LNCaP clone FGC (cell line): ENCODE results near the gene GALNTL6.

ENCODE experiments used
- DNase-seq: peaks from one replicate; pipeline ENCODE4 v3.0.0-alpha.2; 2011; ENCODE audit warnings: low read depth
- H3K4me3 ChIP-seq: 2 replicates; pipeline ENCODE4 v1.5.1; 2011; ENCODE audit warnings: mild to moderate bottlenecking, low read depth, low read length, control low read depth
- CTCF ChIP-seq: IDR thresholded peaks from 2 replicates; pipeline ENCODE4 v1.5.1; 2012; ENCODE audit warnings: mild to moderate bottlenecking; ENCODE audit not compliant: control insufficient read depth, insufficient read depth; ENCODE audit errors: extremely low read depth

The GALNTL6 gene

GRCh38 chr4:172927096-172927814 is 1114.1 kb downstream of the GALNTL6 start:
- no peak for DNase-seq
- no peak for TF ChIP-seq CTCF
- H3K4me3 ChIP-seq: no peak overlapping the region

- no peak for TF ChIP-seq CTCF
- no peak for DNase-seq
- H3K4me3 ChIP-seq: no peak overlapping the region
Measured at GRCh38 chr4:172928347-172928746, 1115.1 kb downstream of the GALNTL6 start.

GRCh38 chr4:172938072-172938829 is 1125.0 kb downstream of the GALNTL6 start:
- H3K4me3 ChIP-seq: no peak overlapping the region
- no peak for TF ChIP-seq CTCF
- DNase-seq: no peak

GRCh38 chr4:172938870-172939269 is 1125.7 kb downstream of the GALNTL6 start:
- no peak for TF ChIP-seq CTCF

GRCh38 chr4:172942840-172943239 is 1129.6 kb downstream of the GALNTL6 start:
- TF ChIP-seq CTCF: no peak
- no peak overlapping the region for H3K4me3 ChIP-seq
- DNase-seq: peak; percentile 35

More at GRCh38 chr4:172938870-172939269, 1125.7 kb downstream of the GALNTL6 start:
- no peak overlapping the region for H3K4me3 ChIP-seq
- DNase-seq: no peak

- no peak for TF ChIP-seq CTCF
- no peak for DNase-seq
- H3K4me3 ChIP-seq: no peak overlapping the region
Measured at GRCh38 chr4:172945611-172946010, 1132.4 kb downstream of the GALNTL6 start.
